ENCODE data around the gene CDK15.

- TF ChIP-seq FOSL1 (tag; conservative IDR thresholded peaks at IDR 0.05) (no peak), IRF1 (CRISPR knock-in tag; IDR thresholded peaks at IDR 0.05; ENCODE audit: borderline replicate concordance) (no peak), ZFP36 (IDR thresholded peaks at IDR 0.05; ENCODE audit: low read depth, low read length, partially characterized antibody) (no peak), KDM2B (CRISPR knock-in tag; IDR thresholded peaks at IDR 0.05) (no peak), RB1 (IDR thresholded peaks at IDR 0.05; ENCODE audit: low read depth) (no peak), SRF (CRISPR knock-in tag; IDR thresholded peaks at IDR 0.05) (no peak), GABPB1 (CRISPR knock-in tag; IDR thresholded peaks at IDR 0.05) (no peak), TSHZ1 (CRISPR knock-in tag; IDR thresholded peaks at IDR 0.05) (no peak), REST (IDR thresholded peaks at IDR 0.05; ENCODE audit: borderline replicate concordance) (no peak), REST (CRISPR knock-in tag; IDR thresholded peaks at IDR 0.05; ENCODE audit: low read depth) (no peak), GATAD2A (IDR thresholded peaks at IDR 0.05) (no peak), HNRNPK (IDR thresholded peaks at IDR 0.05; ENCODE audit: low read depth, low read length, poor library complexity, severe bottlenecking) (no peak)
Observed at GRCh38 chr2:201821080-201821479, 14.7 kb downstream of the CDK15 start.

Data from K562 (cell line).